ENCODE results near the gene MPPE1. TPM values are rescaled to one million over a fixed set of nuclear protein-coding genes. Genes with fewer than 3 reads are reported as not detected.

The MPPE1 gene
- total and polyA plus RNA-seq, 2 experiments from 2014 or later: 45.5 to 59.3 TPM

GRCh38 chr18:11845654-11846053 lies 62.5 kb downstream of the MPPE1 start:
- Histone ChIP-seq H3K4me3 (no peak overlapping the region), H3K9me3 (ENCODE audit: low read depth) (no peaks in the 10 kb centered on the region), H3K9me2 (replicated peaks; ENCODE audit: insufficient read depth) (no peaks in the 10 kb centered on the region), H3K27ac (no peak overlapping the region), H2AFZ (no peak overlapping the region), H3K79me2 (no peaks in the 10 kb centered on the region), H3K4me1 (ENCODE audit: insufficient read depth) (peaks cover 5% of the 10 kb centered on the region), H3K27me3 (no peaks in the 10 kb centered on the region), H3K36me3 (replicated peaks; ENCODE audit: insufficient read depth, low read depth) (no peaks in the 10 kb centered on the region), H3K4me2 (no peak overlapping the region), H4K20me1 (ENCODE audit: insufficient read depth, poor library complexity, severe bottlenecking) (no peaks in the 10 kb centered on the region)
- no peak for DNase-seq (ENCODE audit: low spot score)
- 93% methylated on average over 4 of the region's 4 CpGs for WGBS (ENCODE audit: low lambda C conversion rate, missing lambda C conversion rate)
- TF ChIP-seq EZH2 (IDR thresholded peaks at IDR 0.05; ENCODE audit: borderline replicate concordance) (no peak), CTCF (IDR thresholded peaks at IDR 0.05; ENCODE audit: poor library complexity) (no peak), EZH2phosphoT487 (IDR thresholded peaks at IDR 0.05; ENCODE audit: low read depth, severe bottlenecking, unreplicated experiment) (no peak)

GRCh38 chr18:11844436-11844835 lies 63.7 kb downstream of the MPPE1 start:
- Histone ChIP-seq H3K9me2 (replicated peaks; ENCODE audit: insufficient read depth) (no peaks in the 10 kb centered on the region), H3K4me3 (no peak overlapping the region), H3K27ac (no peak overlapping the region), H3K4me2 (no peak overlapping the region), H2AFZ (no peak overlapping the region), H3K4me1 (ENCODE audit: insufficient read depth) (peaks cover 5% of the 10 kb centered on the region), H3K9me3 (ENCODE audit: low read depth) (no peaks in the 10 kb centered on the region), H4K20me1 (ENCODE audit: insufficient read depth, poor library complexity, severe bottlenecking) (no peaks in the 10 kb centered on the region), H3K27me3 (no peaks in the 10 kb centered on the region), H3K36me3 (replicated peaks; ENCODE audit: insufficient read depth, low read depth) (no peaks in the 10 kb centered on the region), H3K79me2 (no peaks in the 10 kb centered on the region)
- 90% methylated on average over 6 of the region's 6 CpGs for WGBS (ENCODE audit: low lambda C conversion rate, missing lambda C conversion rate)
- no peak for TF ChIP-seq EZH2 (IDR thresholded peaks at IDR 0.05; ENCODE audit: borderline replicate concordance)
- no peak for TF ChIP-seq EZH2phosphoT487 (IDR thresholded peaks at IDR 0.05; ENCODE audit: low read depth, severe bottlenecking, unreplicated experiment)
- TF ChIP-seq CTCF (IDR thresholded peaks at IDR 0.05; ENCODE audit: poor library complexity): no peak
- no peak for DNase-seq (ENCODE audit: low spot score)

GRCh38 chr18:11842562-11842961 lies 65.6 kb downstream of the MPPE1 start:
- no peaks in the 10 kb centered on the region for H3K9me2 ChIP-seq (replicated peaks; ENCODE audit: insufficient read depth)
- no peak overlapping the region for H3K4me2 ChIP-seq
- no peaks in the 10 kb centered on the region for H3K79me2 ChIP-seq
- no peaks in the 10 kb centered on the region for H3K36me3 ChIP-seq (replicated peaks; ENCODE audit: insufficient read depth, low read depth)
- no peaks in the 10 kb centered on the region for H3K9me3 ChIP-seq (ENCODE audit: low read depth)
- no peaks in the 10 kb centered on the region for H4K20me1 ChIP-seq (ENCODE audit: insufficient read depth, poor library complexity, severe bottlenecking)
- peaks cover 5% of the 10 kb centered on the region for H3K4me1 ChIP-seq (ENCODE audit: insufficient read depth)
- TF ChIP-seq EZH2 (IDR thresholded peaks at IDR 0.05; ENCODE audit: borderline replicate concordance): no peak
- no peak for TF ChIP-seq CTCF (IDR thresholded peaks at IDR 0.05; ENCODE audit: poor library complexity)
- no peak for TF ChIP-seq EZH2phosphoT487 (IDR thresholded peaks at IDR 0.05; ENCODE audit: low read depth, severe bottlenecking, unreplicated experiment)
- no peak overlapping the region for H2AFZ ChIP-seq
- H3K4me3 ChIP-seq: no peak overlapping the region
- no peak overlapping the region for H3K27ac ChIP-seq
- no peak for DNase-seq (ENCODE audit: low spot score)
- 87% methylated on average over 5 of the region's 5 CpGs for WGBS (ENCODE audit: low lambda C conversion rate, missing lambda C conversion rate)
- no peaks in the 10 kb centered on the region for H3K27me3 ChIP-seq

- Histone ChIP-seq H2AFZ (peak overlapping the region; percentile 37), H3K9me2 (replicated peaks; ENCODE audit: insufficient read depth) (no peaks in the 10 kb centered on the region), H3K9me3 (ENCODE audit: low read depth) (no peaks in the 10 kb centered on the region), H3K4me1 (ENCODE audit: insufficient read depth) (peaks cover 5% of the 10 kb centered on the region), H3K79me2 (no peaks in the 10 kb centered on the region), H3K4me3 (no peak overlapping the region), H3K27me3 (no peaks in the 10 kb centered on the region), H4K20me1 (ENCODE audit: insufficient read depth, poor library complexity, severe bottlenecking) (no peaks in the 10 kb centered on the region), H3K36me3 (replicated peaks; ENCODE audit: insufficient read depth, low read depth) (no peaks in the 10 kb centered on the region), H3K4me2 (peak overlapping the region; percentile 56), H3K27ac (peak overlapping the region; percentile 90)
- TF ChIP-seq EZH2 (IDR thresholded peaks at IDR 0.05; ENCODE audit: borderline replicate concordance) (no peak), EZH2phosphoT487 (IDR thresholded peaks at IDR 0.05; ENCODE audit: low read depth, severe bottlenecking, unreplicated experiment) (no peak), CTCF (IDR thresholded peaks at IDR 0.05; ENCODE audit: poor library complexity) (no peak)
- WGBS (ENCODE audit: low lambda C conversion rate, missing lambda C conversion rate): 32% methylated on average over 6 of the region's 6 CpGs
- DNase-seq (ENCODE audit: low spot score): peak; percentile 68
These were observed 67.6 kb downstream of the MPPE1 start for GRCh38 chr18:11840493-11840892.

Data from hepatocyte (in vitro differentiated cells).